Activated naive CD4-positive, alpha-beta T cell treated with anti-CD3 and anti-CD28 coated beads, Interleukin-2, amount 50 U/mL, for 24 hours (primary cell): ENCODE data around the gene JAKMIP2.
"Not testable (repeated sequence)": the region's sequence is repeated elsewhere in the genome, so short reads cannot be mapped to it uniquely, and the experiment has no call there.

Experiments
- H3K27ac Mint-ChIP-seq: one replicate; pipeline ENCODE4 v1.8.0; 2021; ENCODE audit warnings: mild to moderate bottlenecking, mixed read lengths
- H3K27me3 Mint-ChIP-seq: one replicate; pipeline ENCODE4 v1.8.0; 2021; ENCODE audit warnings: mixed read lengths
- H3K36me3 Mint-ChIP-seq: one replicate; pipeline ENCODE4 v1.8.0; 2021; ENCODE audit warnings: mixed read lengths
- H3K4me1 Mint-ChIP-seq: one replicate; pipeline ENCODE4 v1.8.0; 2021; ENCODE audit warnings: mixed read lengths
- H3K4me3 Mint-ChIP-seq: one replicate; pipeline ENCODE4 v1.8.0; 2021; ENCODE audit warnings: mild to moderate bottlenecking, mixed read lengths
- H3K9me3 Mint-ChIP-seq: one replicate; pipeline ENCODE4 v1.8.0; 2021; ENCODE audit warnings: mixed read lengths

JAKMIP2 gene

DNA sequence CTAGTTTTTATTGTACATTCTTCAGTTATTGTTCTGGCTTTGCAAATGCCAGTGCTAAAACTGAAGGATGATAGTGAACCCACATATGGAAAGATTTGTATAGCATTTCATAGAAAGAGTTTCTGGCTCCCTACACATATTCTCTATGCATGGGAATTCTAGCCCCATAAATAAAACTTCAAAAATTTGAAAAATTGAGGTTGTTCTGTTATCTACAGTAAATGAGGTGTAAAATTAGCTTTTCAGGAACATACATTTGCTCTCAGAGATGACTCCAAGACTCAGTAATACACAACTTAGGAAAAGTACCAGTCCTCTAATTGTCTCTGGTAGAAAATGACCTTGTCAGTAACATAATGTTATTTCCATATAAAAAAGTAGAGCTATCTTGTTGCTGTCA is 192.4 kb downstream of the JAKMIP2 start:
- no peaks in the 10 kb centered on the region for H3K9me3 Mint-ChIP-seq
- no peak overlapping the region for H3K27ac Mint-ChIP-seq
- no peaks in the 10 kb centered on the region for H3K27me3 Mint-ChIP-seq
- H3K4me1 Mint-ChIP-seq, result no peaks in the 10 kb centered on the region
- no peak overlapping the region for H3K4me3 Mint-ChIP-seq
- peaks cover 5% of the 10 kb centered on the region for H3K36me3 Mint-ChIP-seq

DNA sequence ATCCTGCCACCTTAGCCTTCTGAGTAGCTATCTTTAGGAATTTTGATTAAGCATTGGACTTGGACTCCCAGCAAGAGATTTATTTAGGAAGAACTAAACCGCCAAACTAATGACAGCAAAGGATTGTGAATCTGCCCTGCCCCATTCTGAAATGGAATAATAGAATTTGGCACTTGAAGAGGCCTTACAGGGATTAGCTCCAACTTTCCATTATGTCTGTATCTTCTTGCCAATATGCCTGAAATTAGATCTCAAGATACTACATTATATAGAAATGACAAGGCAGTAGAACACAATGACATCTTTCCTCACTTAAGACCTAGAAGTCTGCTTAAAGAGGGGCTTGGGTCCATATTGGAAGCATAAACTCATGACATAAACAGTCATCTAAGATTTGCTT is 195.7 kb downstream of the JAKMIP2 start:
- Mint-ChIP-seq H3K27me3 (no peaks in the 10 kb centered on the region), H3K4me3 (no peak overlapping the region), H3K4me1 (no peaks in the 10 kb centered on the region), H3K9me3 (no peaks in the 10 kb centered on the region), H3K36me3 (no peaks in the 10 kb centered on the region), H3K27ac (no peak overlapping the region)

DNA sequence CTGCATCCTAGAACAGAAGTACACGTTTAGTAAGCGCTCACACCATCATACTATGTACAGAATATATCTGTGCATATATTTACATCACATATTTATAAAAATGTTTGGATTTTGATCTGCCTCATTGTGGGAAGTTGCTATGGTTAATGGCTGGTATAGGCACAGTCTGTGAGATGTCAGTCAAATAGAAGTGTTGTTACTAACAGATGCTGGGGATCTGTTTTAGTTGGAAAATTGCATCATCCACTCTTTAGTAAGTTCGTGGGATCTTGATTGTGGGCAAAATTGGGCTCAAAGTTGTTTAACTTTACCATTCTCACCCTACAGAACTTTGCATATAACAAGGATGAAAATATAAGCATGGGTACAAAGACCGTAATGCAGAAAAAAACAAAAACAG is 196.3 kb downstream of the JAKMIP2 start:
- no peak overlapping the region for H3K4me3 Mint-ChIP-seq
- H3K27me3 Mint-ChIP-seq, result no peaks in the 10 kb centered on the region
- no peak overlapping the region for H3K27ac Mint-ChIP-seq
- no peaks in the 10 kb centered on the region for H3K9me3 Mint-ChIP-seq
- H3K4me1 Mint-ChIP-seq, result no peaks in the 10 kb centered on the region
- H3K36me3 Mint-ChIP-seq, result no peaks in the 10 kb centered on the region

DNA sequence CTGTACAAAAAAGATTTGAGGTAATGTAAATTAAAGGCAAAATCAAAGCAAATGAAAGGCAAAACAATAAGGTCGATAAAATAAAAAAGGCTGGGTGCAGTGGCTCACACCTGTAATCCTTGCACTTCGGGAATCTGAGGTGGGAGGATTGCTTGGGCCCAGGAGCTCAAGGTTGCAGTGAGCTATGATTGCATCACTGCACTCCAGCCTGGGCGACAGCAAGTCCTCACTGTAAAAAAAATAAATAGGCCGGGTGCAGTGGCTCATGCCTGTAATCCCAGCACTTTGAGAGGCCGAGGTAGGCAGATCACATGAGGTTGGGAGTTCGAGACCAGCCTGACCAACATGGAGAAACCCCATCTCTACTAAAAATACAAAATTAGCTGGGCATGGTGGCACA is 200.3 kb downstream of the JAKMIP2 start:
- H3K27ac Mint-ChIP-seq, H3K4me3 Mint-ChIP-seq, H3K9me3 Mint-ChIP-seq, H3K36me3 Mint-ChIP-seq, H3K4me1 Mint-ChIP-seq, H3K27me3 Mint-ChIP-seq: not testable (repeated sequence)

DNA sequence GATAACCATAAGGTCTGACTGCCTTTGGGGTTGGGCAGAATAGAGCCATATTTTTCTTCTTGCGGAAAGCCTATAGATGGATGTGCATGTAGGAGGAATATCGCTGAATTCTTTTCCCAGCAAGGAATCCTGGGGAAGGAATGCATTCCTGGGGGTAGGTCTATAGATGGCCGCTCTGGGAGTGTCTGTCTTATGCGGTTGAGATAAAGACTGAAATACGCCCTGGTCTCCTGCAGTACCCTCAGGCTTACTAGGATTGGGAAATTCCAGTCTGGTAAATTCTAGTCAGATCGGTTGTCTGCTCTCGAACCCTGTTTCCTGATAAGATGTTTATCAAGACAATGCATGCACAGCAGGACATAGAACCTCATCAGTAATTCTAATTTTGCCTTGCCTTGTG is 202.1 kb downstream of the JAKMIP2 start:
- not testable (repeated sequence) for H3K4me3 Mint-ChIP-seq, H3K36me3 Mint-ChIP-seq, H3K4me1 Mint-ChIP-seq, H3K27me3 Mint-ChIP-seq, H3K9me3 Mint-ChIP-seq, H3K27ac Mint-ChIP-seq

DNA sequence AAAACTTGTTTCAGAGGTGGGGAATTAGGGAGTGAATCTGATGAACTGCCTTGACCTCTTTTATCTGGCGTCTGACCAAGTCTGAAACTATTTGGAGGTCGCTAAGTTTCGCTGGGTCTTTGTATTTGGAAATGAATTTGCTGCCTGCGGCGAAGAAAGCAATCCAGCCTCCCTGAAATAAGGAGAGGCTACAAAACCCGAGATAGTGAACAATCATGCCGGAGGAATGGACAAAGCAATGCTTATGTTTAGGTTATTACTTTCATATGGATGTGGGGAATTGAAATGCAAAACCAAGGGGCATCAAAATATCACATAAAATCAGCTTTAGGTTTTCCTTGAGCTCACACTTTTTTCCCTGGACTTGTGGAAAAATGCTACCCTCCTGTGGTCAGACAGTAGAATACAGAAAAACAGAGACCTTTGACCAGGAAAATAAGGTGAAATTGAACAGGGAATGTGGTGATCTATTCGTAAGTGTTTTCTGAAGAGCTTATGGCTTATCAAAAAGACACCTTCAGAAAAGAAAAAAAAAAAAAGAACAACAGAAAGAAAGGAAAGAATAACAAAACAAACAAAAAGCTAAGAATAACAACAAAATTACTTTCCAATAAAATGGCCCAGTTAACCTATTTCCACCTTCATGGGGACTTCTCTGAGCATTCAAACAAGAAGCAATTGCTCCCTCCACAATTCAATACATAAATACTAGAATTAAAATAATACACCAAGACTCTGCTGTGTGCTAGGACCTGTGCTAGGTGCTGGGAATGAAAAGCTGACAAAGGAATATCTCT is 204.1 kb downstream of the JAKMIP2 start:
- Mint-ChIP-seq H3K4me3 (no peak overlapping the region), H3K27me3 (peaks cover 8% of the 10 kb centered on the region), H3K9me3 (peaks cover 3% of the 10 kb centered on the region), H3K27ac (no peak overlapping the region), H3K36me3 (no peaks in the 10 kb centered on the region), H3K4me1 (no peaks in the 10 kb centered on the region)

DNA sequence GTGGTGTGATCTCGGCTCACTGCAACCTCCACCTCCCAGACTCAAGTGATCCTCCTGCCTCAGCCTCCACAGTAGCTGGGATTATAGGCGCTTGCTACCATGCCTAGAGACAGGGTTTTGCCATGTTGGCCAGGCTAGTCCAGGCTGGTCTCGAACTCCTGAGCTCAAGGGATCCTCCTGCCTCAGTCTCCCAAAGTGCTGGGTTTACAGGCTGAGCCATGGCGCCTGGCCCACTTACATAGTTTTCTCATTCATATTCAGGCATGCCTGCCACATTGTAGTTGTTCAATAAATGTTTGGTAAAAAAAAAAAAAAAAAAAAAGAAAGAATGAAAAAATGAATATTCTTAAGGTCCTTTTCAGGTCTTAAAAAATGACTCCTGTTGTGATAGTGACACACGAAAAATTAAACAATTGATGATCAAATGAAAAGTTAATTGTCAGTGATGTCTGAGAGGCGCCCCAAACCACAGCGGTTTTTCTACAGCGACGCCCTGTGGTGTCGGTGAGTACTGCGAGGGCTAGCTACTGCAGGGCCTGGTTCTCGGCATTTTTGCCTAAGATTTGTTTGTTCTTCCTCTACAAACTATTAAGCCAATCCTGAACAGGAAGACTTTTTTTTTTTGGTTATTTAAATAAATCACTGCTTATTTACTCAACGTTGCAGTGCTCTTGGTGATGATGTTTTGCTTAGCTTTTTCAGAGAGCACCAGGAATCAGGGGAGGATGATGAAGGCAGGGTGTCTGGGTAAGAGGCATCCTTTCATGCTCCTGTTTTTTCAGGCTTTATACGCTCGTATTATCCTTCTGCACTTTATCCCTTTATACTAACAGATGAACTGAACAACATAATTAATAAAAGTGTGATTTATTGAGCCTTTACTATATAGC is 205.6 kb downstream of the JAKMIP2 start:
- Mint-ChIP-seq H3K4me1 (no peaks in the 10 kb centered on the region), H3K27me3 (peaks cover 8% of the 10 kb centered on the region), H3K9me3 (peaks cover 3% of the 10 kb centered on the region), H3K27ac (no peak overlapping the region), H3K4me3 (no peak overlapping the region), H3K36me3 (no peaks in the 10 kb centered on the region)

DNA sequence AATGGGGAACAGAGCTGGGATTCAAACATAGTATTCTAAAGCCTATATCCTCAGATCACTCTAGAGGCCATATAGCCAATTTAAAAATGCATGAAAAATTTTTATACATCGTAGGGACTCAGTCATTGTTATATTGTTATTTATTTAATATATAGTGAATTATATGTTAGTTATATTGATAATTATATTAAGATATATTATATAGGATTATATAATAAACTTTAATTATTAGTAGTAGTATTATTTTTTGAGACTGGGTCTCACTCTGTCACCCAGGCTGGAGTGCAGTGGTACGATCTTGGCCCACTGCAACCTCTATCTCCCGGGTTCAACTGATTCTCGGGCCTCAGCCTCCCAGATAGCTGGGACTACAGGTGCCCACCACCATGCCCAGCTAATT is 206.9 kb downstream of the JAKMIP2 start:
- H3K36me3 Mint-ChIP-seq, result no peaks in the 10 kb centered on the region
- no peak overlapping the region for H3K4me3 Mint-ChIP-seq
- no peak overlapping the region for H3K27ac Mint-ChIP-seq
- H3K4me1 Mint-ChIP-seq, result no peaks in the 10 kb centered on the region
- peaks cover 8% of the 10 kb centered on the region for H3K27me3 Mint-ChIP-seq
- no peaks in the 10 kb centered on the region for H3K9me3 Mint-ChIP-seq

DNA sequence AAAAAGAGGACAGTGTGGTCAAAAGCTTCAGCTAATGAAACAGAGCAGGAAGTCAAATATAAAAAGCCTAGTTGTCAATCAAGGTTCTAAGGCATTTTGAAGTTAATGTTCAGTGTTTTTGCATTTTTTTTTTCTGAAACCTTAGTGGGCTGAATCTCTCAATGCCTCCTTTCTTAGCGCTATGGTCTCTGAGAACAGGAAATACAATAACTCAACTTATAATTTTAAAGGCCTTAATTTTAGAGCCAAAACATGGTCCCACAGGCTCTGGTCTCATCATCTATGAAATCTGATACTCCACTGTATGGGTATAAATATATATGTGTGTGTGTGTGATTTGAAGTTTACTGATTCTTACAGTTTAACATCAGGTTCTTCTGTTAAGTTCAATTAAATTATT is 209.3 kb downstream of the JAKMIP2 start:
- H3K9me3 Mint-ChIP-seq, result no peaks in the 10 kb centered on the region
- H3K4me3 Mint-ChIP-seq, result no peak overlapping the region
- no peak overlapping the region for H3K27ac Mint-ChIP-seq

DNA sequence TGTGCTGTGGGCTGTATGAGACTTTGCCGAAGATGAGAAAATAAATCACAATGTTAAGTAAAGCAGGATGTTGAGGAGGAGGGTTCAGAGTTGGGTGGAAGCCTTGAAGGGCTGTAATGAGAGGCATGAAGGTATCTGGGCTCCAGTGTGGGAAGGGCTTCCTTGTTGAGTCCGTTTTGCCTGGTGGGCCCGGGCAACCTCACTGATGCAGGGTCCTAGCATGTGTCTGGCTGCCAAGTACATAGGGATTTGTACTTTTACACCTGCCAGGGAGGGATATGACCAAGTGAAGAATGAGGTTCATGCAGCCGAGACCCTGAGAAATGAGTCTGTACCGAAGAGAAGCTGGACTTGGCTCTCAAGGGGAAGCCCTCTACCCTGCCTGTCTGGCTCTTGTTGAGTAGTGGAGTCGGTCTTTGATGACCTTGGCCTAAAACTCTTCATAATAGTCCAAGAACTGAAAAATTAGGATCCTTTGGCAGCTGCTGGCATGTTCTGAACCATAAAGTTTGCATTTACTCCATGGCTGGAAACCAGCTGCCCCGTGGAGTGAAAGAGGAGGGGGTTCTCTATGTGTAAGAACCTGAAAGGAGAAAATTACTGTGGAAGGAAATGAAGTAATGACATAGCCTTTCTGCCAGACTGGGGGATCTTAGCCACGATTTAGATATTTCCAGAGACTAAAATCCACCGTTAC is 213.7 kb downstream of the JAKMIP2 start:
- H3K36me3 Mint-ChIP-seq, result no peaks in the 10 kb centered on the region
- H3K9me3 Mint-ChIP-seq, result no peaks in the 10 kb centered on the region
- H3K4me1 Mint-ChIP-seq, result no peaks in the 10 kb centered on the region
- peaks cover 5% of the 10 kb centered on the region for H3K27me3 Mint-ChIP-seq
- no peak overlapping the region for H3K4me3 Mint-ChIP-seq
- H3K27ac Mint-ChIP-seq, result no peak overlapping the region

More for the DNA sequence above, 209.3 kb downstream of the JAKMIP2 start:
- Mint-ChIP-seq H3K4me1 (no peaks in the 10 kb centered on the region), H3K36me3 (no peaks in the 10 kb centered on the region), H3K27me3 (peaks cover 11% of the 10 kb centered on the region)

DNA sequence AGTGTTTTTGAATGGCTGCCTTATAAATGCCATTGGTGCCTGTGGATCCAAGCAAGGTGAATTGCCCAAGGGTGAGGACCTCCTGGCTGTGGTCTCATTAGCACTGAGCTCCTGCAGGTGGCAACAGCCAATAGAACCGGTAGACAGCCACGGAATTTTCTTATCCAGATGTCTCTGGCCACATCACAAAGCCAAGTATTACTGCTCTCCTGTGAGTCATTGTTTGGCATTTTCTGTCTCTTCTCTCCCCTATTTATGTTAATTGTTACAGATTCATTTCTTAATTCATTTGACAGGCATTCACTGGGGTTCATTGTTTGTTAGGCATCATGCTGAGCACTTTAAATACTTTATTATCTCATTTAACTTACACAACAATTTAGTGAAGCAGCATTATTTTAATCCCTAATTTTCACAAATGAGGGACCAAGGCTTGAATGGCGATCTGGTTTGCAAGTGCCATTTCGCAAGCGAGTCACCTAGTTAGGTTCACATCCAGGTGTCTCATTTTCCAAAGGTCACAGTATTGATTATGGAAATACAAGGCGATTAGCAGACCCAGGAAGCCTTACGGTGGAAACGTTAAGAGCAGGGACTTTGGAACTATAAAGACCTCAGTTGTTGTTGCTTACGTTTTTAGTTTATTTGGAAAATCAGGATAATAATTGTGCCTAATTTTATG is 214.5 kb downstream of the JAKMIP2 start:
- Mint-ChIP-seq H3K9me3 (no peaks in the 10 kb centered on the region), H3K27ac (no peak overlapping the region), H3K4me1 (no peaks in the 10 kb centered on the region), H3K36me3 (no peaks in the 10 kb centered on the region), H3K4me3 (no peak overlapping the region), H3K27me3 (peaks cover 5% of the 10 kb centered on the region)

DNA sequence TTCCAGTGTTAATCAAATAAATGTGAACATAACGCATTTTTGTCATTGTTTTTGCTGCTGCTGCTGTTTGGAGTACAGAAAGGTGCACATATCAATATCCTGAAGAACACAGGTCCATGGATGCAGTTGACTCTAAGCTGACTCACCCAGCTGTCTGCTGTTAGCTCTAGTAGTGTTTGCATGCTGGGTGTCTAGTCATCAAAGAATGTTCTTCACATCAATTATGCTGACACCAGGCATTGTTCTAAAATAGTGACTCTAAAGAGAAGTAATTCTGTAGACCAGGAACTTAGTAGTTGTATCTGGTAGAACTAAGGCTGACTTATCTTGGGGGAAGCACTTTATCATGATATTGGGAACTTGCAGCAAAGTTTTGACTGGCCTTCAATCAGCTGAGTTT is 217.0 kb downstream of the JAKMIP2 start:
- no peak overlapping the region for H3K4me3 Mint-ChIP-seq
- H3K36me3 Mint-ChIP-seq, result no peaks in the 10 kb centered on the region
- no peaks in the 10 kb centered on the region for H3K9me3 Mint-ChIP-seq
- no peak overlapping the region for H3K27ac Mint-ChIP-seq
- H3K27me3 Mint-ChIP-seq, result peaks cover 5% of the 10 kb centered on the region
- no peaks in the 10 kb centered on the region for H3K4me1 Mint-ChIP-seq

DNA sequence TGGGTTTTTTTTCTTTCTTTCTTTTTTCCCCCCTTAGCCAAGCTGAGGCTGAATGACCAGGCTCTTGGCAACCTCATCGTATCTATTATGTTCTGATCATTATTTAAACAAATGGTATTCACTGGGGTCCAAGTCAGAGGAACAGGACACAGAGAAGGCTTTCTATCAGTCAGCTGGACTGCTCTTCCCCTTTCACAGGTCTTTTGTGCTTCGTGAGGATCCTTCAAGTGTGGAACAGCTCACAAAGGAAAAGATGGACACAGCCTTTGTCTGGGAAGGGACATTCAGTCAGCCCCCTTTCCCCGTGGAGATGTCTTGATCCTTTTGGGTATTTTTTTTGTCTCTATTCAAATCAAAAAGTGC is 218.4 kb downstream of the JAKMIP2 start:
- H3K27ac Mint-ChIP-seq, result no peak overlapping the region
- H3K36me3 Mint-ChIP-seq, result no peaks in the 10 kb centered on the region
- H3K4me1 Mint-ChIP-seq, result no peaks in the 10 kb centered on the region
- peaks cover 3% of the 10 kb centered on the region for H3K27me3 Mint-ChIP-seq
- no peaks in the 10 kb centered on the region for H3K9me3 Mint-ChIP-seq
- no peak overlapping the region for H3K4me3 Mint-ChIP-seq

DNA sequence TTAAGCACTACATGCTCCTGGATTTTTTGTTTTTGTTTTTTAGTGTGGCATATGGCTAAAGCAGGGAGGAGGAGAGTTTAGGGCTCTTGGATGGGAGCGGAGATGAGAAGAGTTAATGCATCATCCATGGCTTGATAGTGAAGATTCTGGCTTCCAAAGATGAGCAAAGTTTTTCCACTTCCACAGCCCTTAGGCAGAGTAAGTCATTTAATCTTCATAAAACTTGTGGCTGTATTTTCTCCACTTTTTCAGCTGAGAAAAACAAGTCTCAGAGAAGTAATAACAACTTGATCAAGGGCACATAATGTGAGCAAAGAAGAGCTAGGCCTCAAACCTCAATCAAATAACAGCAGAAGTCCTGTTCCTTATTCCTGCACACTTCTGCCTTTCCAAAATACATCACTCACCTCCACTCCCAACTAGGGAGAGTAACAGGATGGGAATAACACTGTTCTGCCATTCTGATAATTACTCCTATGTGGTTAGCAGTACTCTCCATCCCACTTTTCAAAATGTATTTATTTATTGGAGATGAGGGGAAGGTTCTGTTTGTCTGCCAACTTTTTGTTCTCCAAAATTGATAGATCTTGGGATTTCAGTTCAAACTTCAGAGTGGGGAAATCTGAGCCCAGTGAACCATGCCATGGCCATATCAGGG is 218.9 kb downstream of the JAKMIP2 start:
- H3K36me3 Mint-ChIP-seq, result no peaks in the 10 kb centered on the region
- H3K27ac Mint-ChIP-seq, result no peak overlapping the region
- no peak overlapping the region for H3K4me3 Mint-ChIP-seq
- no peaks in the 10 kb centered on the region for H3K9me3 Mint-ChIP-seq
- no peaks in the 10 kb centered on the region for H3K4me1 Mint-ChIP-seq
- peaks cover 3% of the 10 kb centered on the region for H3K27me3 Mint-ChIP-seq

DNA sequence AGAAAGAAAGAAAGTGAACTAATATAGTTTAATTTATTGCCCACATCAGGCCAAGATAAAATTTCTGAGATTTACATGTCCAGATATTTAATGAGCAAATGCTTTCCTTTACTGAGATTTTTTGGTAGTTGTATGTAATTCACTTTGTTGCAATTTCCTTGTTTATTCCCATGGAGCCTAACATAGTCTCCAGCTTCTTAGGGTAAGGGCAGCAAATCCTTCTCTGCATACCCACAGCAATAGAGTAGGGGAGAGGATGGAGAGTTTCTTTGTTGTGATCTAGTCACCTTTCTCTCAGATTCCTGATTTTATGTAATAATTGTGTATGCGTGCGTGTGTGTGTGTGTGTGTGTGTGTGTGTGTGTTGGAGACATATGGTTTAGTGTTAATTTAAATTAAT is 221.1 kb downstream of the JAKMIP2 start:
- no peak overlapping the region for H3K4me3 Mint-ChIP-seq
- H3K36me3 Mint-ChIP-seq, result no peaks in the 10 kb centered on the region

More for the DNA sequence above, 221.1 kb downstream of the JAKMIP2 start:
- H3K27me3 Mint-ChIP-seq, result peaks cover 1% of the 10 kb centered on the region
- H3K27ac Mint-ChIP-seq, result no peak overlapping the region
- no peaks in the 10 kb centered on the region for H3K9me3 Mint-ChIP-seq
- H3K4me1 Mint-ChIP-seq, result no peaks in the 10 kb centered on the region
